ENCODE data around the gene CNPY1.
"Not testable (repeated sequence)": the region's sequence is repeated elsewhere in the genome, so short reads cannot be mapped to it uniquely, and the experiment has no call there.

Gene CNPY1

GRCh38 chr7:155578016-155578415 lies 31.7 kb upstream of the CNPY1 start:
- FAIRE-seq (no peak), DNase-seq (ENCODE audit: low spot score) (no peak)

- FAIRE-seq: no peak
Measured at GRCh38 chr7:155577509-155577905, 31.1 kb upstream of the CNPY1 start.

GRCh38 chr7:155576900-155577508 lies 30.6 kb upstream of the CNPY1 start:
- no peak for FAIRE-seq

More at GRCh38 chr7:155577509-155577905, 31.1 kb upstream of the CNPY1 start:
- DNase-seq (ENCODE audit: low spot score): no peak

GRCh38 chr7:155576416-155576815 lies 30.1 kb upstream of the CNPY1 start:
- DNase-seq (ENCODE audit: low spot score) (no peak), FAIRE-seq (no peak)

More at GRCh38 chr7:155576900-155577508, 30.6 kb upstream of the CNPY1 start:
- DNase-seq (ENCODE audit: low spot score): no peak

GRCh38 chr7:155574556-155575290 lies 28.4 kb upstream of the CNPY1 start:
- DNase-seq (ENCODE audit: low spot score) (no peak), FAIRE-seq (no peak)

- DNase-seq (ENCODE audit: low spot score) (no peak), FAIRE-seq (no peak)
Measured at GRCh38 chr7:155571581-155572345, 25.4 kb upstream of the CNPY1 start.

GRCh38 chr7:155570991-155571390 lies 24.6 kb upstream of the CNPY1 start:
- DNase-seq (ENCODE audit: low spot score): no peak

GRCh38 chr7:155570171-155570958 lies 24.0 kb upstream of the CNPY1 start:
- no peak for FAIRE-seq
- no peak for DNase-seq (ENCODE audit: low spot score)

More at GRCh38 chr7:155570991-155571390, 24.6 kb upstream of the CNPY1 start:
- no peak for FAIRE-seq

- DNase-seq (ENCODE audit: low spot score) (no peak), FAIRE-seq (no peak)
Measured at GRCh38 chr7:155569681-155570080, 23.3 kb upstream of the CNPY1 start.

GRCh38 chr7:155568842-155569494 lies 22.6 kb upstream of the CNPY1 start:
- DNase-seq (ENCODE audit: low spot score): no peak
- FAIRE-seq: no peak

- DNase-seq (ENCODE audit: low spot score) (no peak), FAIRE-seq (no peak)
Measured at GRCh38 chr7:155568333-155568660, 21.9 kb upstream of the CNPY1 start.

GRCh38 chr7:155567646-155568332 lies 21.4 kb upstream of the CNPY1 start:
- FAIRE-seq: no peak
- DNase-seq (ENCODE audit: low spot score): no peak

GRCh38 chr7:155566011-155566836 lies 19.9 kb upstream of the CNPY1 start:
- DNase-seq (ENCODE audit: low spot score): no peak
- FAIRE-seq: no peak

GRCh38 chr7:155565596-155565995 lies 19.2 kb upstream of the CNPY1 start:
- FAIRE-seq (no peak), DNase-seq (ENCODE audit: low spot score) (no peak)

GRCh38 chr7:155562976-155563375 lies 16.6 kb upstream of the CNPY1 start:
- FAIRE-seq: not testable (repeated sequence)

GRCh38 chr7:155562106-155562505 lies 15.7 kb upstream of the CNPY1 start:
- DNase-seq (ENCODE audit: low spot score) (no peak), FAIRE-seq (no peak)

More at GRCh38 chr7:155562976-155563375, 16.6 kb upstream of the CNPY1 start:
- DNase-seq (ENCODE audit: low spot score): not testable (repeated sequence)

GRCh38 chr7:155560982-155561686 lies 14.8 kb upstream of the CNPY1 start:
- DNase-seq (ENCODE audit: low spot score) (no peak), FAIRE-seq (no peak)

GRCh38 chr7:155560196-155560885 lies 14.0 kb upstream of the CNPY1 start:
- DNase-seq (ENCODE audit: low spot score) (no peak), FAIRE-seq (no peak)
